CD14-positive monocyte (primary cell): ENCODE data around the gene OR13C5. TPM values are rescaled to one million over a fixed set of nuclear protein-coding genes. Genes with fewer than 3 reads are reported as not detected.

Experiments used
- DNase-seq, 3 donors: peaks; one replicate each; pipeline ENCODE4 v3.0.0-alpha.2; 2011 to 2022
- H2AFZ ChIP-seq: 2 replicates; pipeline ENCODE4 v1.6.0; 2012; ENCODE audit warnings: mild to moderate bottlenecking, low read depth, low read length, inconsistent platforms; ENCODE audit not compliant: insufficient read depth, poor library complexity, severe bottlenecking
- H3K27ac ChIP-seq, 2 donors: 1 replicate in 1 of 2; 2 replicates in 1 of 2; pipeline ENCODE4 v1.5.1; 2012 to 2013; ENCODE audit warnings: low read length in 2 of 2, control low read depth in 1 of 2, inconsistent platforms in 1 of 2, low read depth in 1 of 2, mild to moderate bottlenecking in 1 of 2
- H3K27me3 ChIP-seq, 2 donors: one replicate each; pipeline versions ENCODE4 v1.6.0 to v1.6.1; 2011 to 2013; ENCODE audit warnings: low read length in 2 of 2; ENCODE audit not compliant: control insufficient read depth in 2 of 2, insufficient read depth in 2 of 2
- H3K36me3 ChIP-seq, 2 donors: replicated peaks in 1 of 2; 1 replicate in 1 of 2; 2 replicates in 1 of 2; pipeline versions ENCODE4 v1.5.1 to v1.6.1; 2012 to 2013; ENCODE audit warnings: low read length in 2 of 2, control low read depth in 1 of 2, inconsistent platforms in 1 of 2, mild to moderate bottlenecking in 1 of 2; ENCODE audit not compliant: insufficient read depth in 2 of 2, control insufficient read depth in 1 of 2
- H3K4me1 ChIP-seq, 2 donors: 1 replicate in 1 of 2; 2 replicates in 1 of 2; pipeline versions ENCODE4 v1.5.1 to v1.6.1; 2012 to 2013; ENCODE audit warnings: low read length in 2 of 2, control low read depth in 1 of 2, inconsistent platforms in 1 of 2, mild to moderate bottlenecking in 1 of 2, moderate library complexity in 1 of 2; ENCODE audit not compliant: insufficient read depth in 2 of 2, control insufficient read depth in 1 of 2
- H3K4me2 ChIP-seq: replicated peaks from 2 replicates; pipeline ENCODE3; 2012; ENCODE audit warnings: low read length, moderate library complexity, mild to moderate bottlenecking; ENCODE audit not compliant: poor library complexity, severe bottlenecking; ENCODE audit errors: extremely low read depth
- H3K4me3 ChIP-seq, 3 experiments: fragments of 200-600 bp in 1 of 3; sonication (generic) in 1 of 3; replicated peaks in 1 of 3; 1 replicate in 2 of 3; 2 replicates in 1 of 3; pipeline ENCODE4 v1.5.1; 2011 to 2013; ENCODE audit warnings: low read length in 3 of 3, mild to moderate bottlenecking in 3 of 3, control low read depth in 2 of 3, low read depth in 2 of 3, inconsistent platforms in 1 of 3, moderate library complexity in 1 of 3
- H3K79me2 ChIP-seq: 2 replicates; pipeline ENCODE4 v1.6.0; 2012; ENCODE audit warnings: mild to moderate bottlenecking, control low read depth, inconsistent platforms, low read length, moderate library complexity; ENCODE audit not compliant: insufficient read depth
- H3K9ac ChIP-seq: 2 replicates; pipeline ENCODE4 v1.6.0; 2017; ENCODE audit warnings: low read length, mild to moderate bottlenecking; ENCODE audit not compliant: insufficient read depth, poor library complexity, severe bottlenecking
- H3K9me3 ChIP-seq, 2 donors: replicated peaks in 1 of 2; 1 replicate in 1 of 2; 2 replicates in 1 of 2; pipeline versions ENCODE4 v1.5.1 to v1.6.1; 2012 to 2013; ENCODE audit warnings: low read length in 2 of 2, control low read depth in 1 of 2; ENCODE audit not compliant: control insufficient read depth in 1 of 2, insufficient read depth in 1 of 2
- H4K20me1 ChIP-seq: 2 replicates; pipeline ENCODE4 v1.6.0; 2012; ENCODE audit warnings: mild to moderate bottlenecking, low read length, control low read depth, moderate library complexity; ENCODE audit not compliant: insufficient read depth
- H3K27ac Mint-ChIP-seq, 7 donors: one replicate each; pipeline ENCODE4 v1.8.0; 2020; ENCODE audit warnings: mild to moderate bottlenecking in 7 of 7, mixed read lengths in 7 of 7, moderate library complexity in 6 of 7, inconsistent platforms in 2 of 7
- H3K27me3 Mint-ChIP-seq, 3 donors: one replicate each; pipeline ENCODE4 v1.8.0; 2021 to 2022; ENCODE audit warnings: low read depth in 3 of 3, mild to moderate bottlenecking in 3 of 3, mixed read lengths in 3 of 3, moderate library complexity in 3 of 3, inconsistent platforms in 1 of 3
- H3K36me3 Mint-ChIP-seq, 2 donors: one replicate each; pipeline ENCODE4 v1.8.0; 2020; ENCODE audit warnings: mixed read lengths in 2 of 2, inconsistent platforms in 1 of 2, mild to moderate bottlenecking in 1 of 2
- H3K4me1 Mint-ChIP-seq: one replicate; pipeline ENCODE4 v1.8.0; 2020; ENCODE audit warnings: mild to moderate bottlenecking, mixed read lengths
- H3K4me3 Mint-ChIP-seq, 2 donors: one replicate each; pipeline ENCODE4 v1.8.0; 2020; ENCODE audit warnings: mild to moderate bottlenecking in 2 of 2, mixed read lengths in 2 of 2, moderate library complexity in 1 of 2
- H3K9me3 Mint-ChIP-seq, 7 donors: one replicate each; pipeline ENCODE4 v1.8.0; 2020 to 2022; ENCODE audit warnings: mixed read lengths in 7 of 7, mild to moderate bottlenecking in 6 of 7, moderate library complexity in 6 of 7, inconsistent platforms in 2 of 7
- whole genome bisulfite sequencing: methylation state at CpG from one replicate; pipeline ENCODE4 v1.1.5; 2013; ENCODE audit warnings: missing lambda C conversion rate; ENCODE audit not compliant: insufficient coverage; 5-methylcytosine and 5-hydroxymethylcytosine counted together
- intact Hi-C, 2 donors: fragments of 100-400 bp; cut with micrococcal nuclease; formaldehyde crosslinking; loops; one replicate each; pipeline versions ENCODE4 v1.15.0 to v1.15.1; 2023
- polyA plus RNA-seq, 3 donors: library from polyadenylated mRNA; depleted of rRNA in 1 of 3; unstranded in 2 of 3; stranded (reverse) in 1 of 3; fragments of 300-500 nt in 2 of 3; fragments of >200 nt in 1 of 3; fragmentation: Illumina TruSeq in 2 of 3; gene quantifications; 1 replicate in 2 of 3; 2 replicates in 1 of 3; pipeline ENCODE4 v1.2.3, GENCODE V29; 2012 to 2021
- TF ChIP-seq, protein P1 (sequence below): fragments of 200-600 bp; IDR thresholded peaks from one replicate; pipeline ENCODE4 v1.8.0; 2022; ENCODE audit warnings: antibody characterized with exemption, mild to moderate bottlenecking

The OR13C5 gene
- polyA plus RNA-seq, 3 donors, result not detected

DNA sequence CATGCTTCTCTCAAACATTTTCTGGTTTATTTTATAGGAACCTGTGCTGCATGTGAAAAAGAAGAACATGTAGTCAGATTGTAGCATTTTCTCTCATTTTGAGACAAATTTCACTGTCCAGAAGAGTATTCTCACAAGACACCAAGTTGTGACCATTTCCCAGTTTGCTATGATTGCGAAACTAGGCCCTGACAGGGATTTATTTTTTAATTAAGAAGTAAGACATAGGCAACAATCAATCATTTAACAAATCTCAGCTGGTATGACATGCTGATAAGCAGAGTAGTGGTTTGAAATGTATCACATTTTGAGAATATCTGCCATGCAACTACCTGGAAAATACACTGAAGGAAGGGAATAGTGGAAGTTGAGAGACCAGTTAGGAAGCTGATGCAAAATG lies 18.7 kb downstream of the OR13C5 start:
- no CpG with 5 or more reads among the region's 1 CpG for WGBS
- TF ChIP-seq, protein P1, sequence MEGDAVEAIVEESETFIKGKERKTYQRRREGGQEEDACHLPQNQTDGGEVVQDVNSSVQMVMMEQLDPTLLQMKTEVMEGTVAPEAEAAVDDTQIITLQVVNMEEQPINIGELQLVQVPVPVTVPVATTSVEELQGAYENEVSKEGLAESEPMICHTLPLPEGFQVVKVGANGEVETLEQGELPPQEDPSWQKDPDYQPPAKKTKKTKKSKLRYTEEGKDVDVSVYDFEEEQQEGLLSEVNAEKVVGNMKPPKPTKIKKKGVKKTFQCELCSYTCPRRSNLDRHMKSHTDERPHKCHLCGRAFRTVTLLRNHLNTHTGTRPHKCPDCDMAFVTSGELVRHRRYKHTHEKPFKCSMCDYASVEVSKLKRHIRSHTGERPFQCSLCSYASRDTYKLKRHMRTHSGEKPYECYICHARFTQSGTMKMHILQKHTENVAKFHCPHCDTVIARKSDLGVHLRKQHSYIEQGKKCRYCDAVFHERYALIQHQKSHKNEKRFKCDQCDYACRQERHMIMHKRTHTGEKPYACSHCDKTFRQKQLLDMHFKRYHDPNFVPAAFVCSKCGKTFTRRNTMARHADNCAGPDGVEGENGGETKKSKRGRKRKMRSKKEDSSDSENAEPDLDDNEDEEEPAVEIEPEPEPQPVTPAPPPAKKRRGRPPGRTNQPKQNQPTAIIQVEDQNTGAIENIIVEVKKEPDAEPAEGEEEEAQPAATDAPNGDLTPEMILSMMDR, result no peak

DNA sequence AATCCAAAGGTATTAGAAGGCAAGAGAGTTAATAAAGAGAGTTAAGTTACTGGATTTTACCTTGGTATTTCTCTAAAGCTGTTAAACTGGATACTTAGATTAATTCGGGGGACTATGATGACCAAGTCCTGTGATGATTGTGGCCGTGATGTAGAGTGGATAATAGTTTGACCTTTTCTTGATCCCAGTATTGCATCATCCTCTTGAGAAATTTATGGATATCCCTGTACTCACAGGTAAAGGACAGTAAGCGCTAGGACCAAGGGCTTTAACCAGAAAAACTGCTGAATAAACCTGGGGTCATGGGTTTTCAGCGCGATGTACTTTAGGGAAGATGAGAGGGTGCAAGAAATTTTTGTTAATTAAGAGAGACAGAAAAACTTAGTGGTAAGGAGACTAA lies 21.9 kb downstream of the OR13C5 start:
- TF ChIP-seq, protein P1, result no peak
- Mint-ChIP-seq H3K4me1 (no peaks in the 10 kb centered on the region), H3K27ac (no peak overlapping the region), H3K9me3 (peaks cover 0 to 11% (median 4%) of the 10 kb centered on the region in 7 donors), H3K4me3 (no peak overlapping the region), H3K36me3 (no peaks in the 10 kb centered on the region), H3K27me3 (no peaks in the 10 kb centered on the region)
- intact Hi-C loops, result no loop called here
- Histone ChIP-seq H3K9ac (no peak overlapping the region), H3K9me3 (no peaks in the 10 kb centered on the region), H3K27me3 (no peaks in the 10 kb centered on the region), H3K4me1 (no peaks in the 10 kb centered on the region), H3K79me2 (no peaks in the 10 kb centered on the region), H3K36me3 (no peaks in the 10 kb centered on the region), H3K4me3 (no peak overlapping the region), H3K27ac (no peak overlapping the region), H2AFZ (no peak overlapping the region), H4K20me1 (no peaks in the 10 kb centered on the region), H3K4me2 (no peak overlapping the region)
- DNase-seq, result no peak
- 100% methylated on average over 1 of the region's 5 CpGs for WGBS

More for the DNA sequence above, 18.7 kb downstream of the OR13C5 start:
- Histone ChIP-seq H3K27ac (no peak overlapping the region), H3K36me3 (no peaks in the 10 kb centered on the region), H2AFZ (no peak overlapping the region), H3K9ac (no peak overlapping the region), H3K4me3 (no peak overlapping the region), H3K4me1 (no peaks in the 10 kb centered on the region), H3K27me3 (no peaks in the 10 kb centered on the region), H3K4me2 (no peak overlapping the region), H3K9me3 (no peaks in the 10 kb centered on the region), H4K20me1 (no peaks in the 10 kb centered on the region), H3K79me2 (no peaks in the 10 kb centered on the region)
- no peak overlapping the region for H3K4me3 Mint-ChIP-seq
- intact Hi-C loops, result no loop called here
- no peak for DNase-seq
- no peak overlapping the region for H3K27ac Mint-ChIP-seq
- H3K4me1 Mint-ChIP-seq, result no peaks in the 10 kb centered on the region
- peaks cover 0 to 1% (median 0%) of the 10 kb centered on the region in 7 donors for H3K9me3 Mint-ChIP-seq
- no peaks in the 10 kb centered on the region for H3K36me3 Mint-ChIP-seq
- no peaks in the 10 kb centered on the region for H3K27me3 Mint-ChIP-seq
